HG02943 (cell line): ENCODE results near the gene AEBP2.

Source experiments
- ATAC-seq: cut with Tn5 transposase; IDR thresholded peaks from one replicate; pipeline ENCODE4 v1.9.1; 2021; ENCODE audit warnings: mild to moderate bottlenecking, low read depth, moderate library complexity; ENCODE audit not compliant: unreplicated experiment

Gene AEBP2

GRCh38 chr12:19498099-19498498, 58.8 kb downstream of the AEBP2 start:
- no peak for ATAC-seq

- ATAC-seq: no peak
Measured at GRCh38 chr12:19499030-19499429, 59.7 kb downstream of the AEBP2 start.

- no peak for ATAC-seq
Measured at GRCh38 chr12:19506497-19506896, 67.2 kb downstream of the AEBP2 start.

- ATAC-seq: no peak
Measured at GRCh38 chr12:19507823-19508222, 68.5 kb downstream of the AEBP2 start.

GRCh38 chr12:19510461-19510860, 71.2 kb downstream of the AEBP2 start:
- no peak for ATAC-seq

GRCh38 chr12:19515179-19515578, 75.9 kb downstream of the AEBP2 start:
- no peak for ATAC-seq

GRCh38 chr12:19517583-19517982, 78.3 kb downstream of the AEBP2 start:
- ATAC-seq: no peak

- no peak for ATAC-seq
Measured at GRCh38 chr12:19518209-19518608, 78.9 kb downstream of the AEBP2 start.

- ATAC-seq: no peak
Measured at GRCh38 chr12:19520646-19521415, 81.5 kb downstream of the AEBP2 start.

- no peak for ATAC-seq
Measured at GRCh38 chr12:19525274-19525673, 86.0 kb downstream of the AEBP2 start.

GRCh38 chr12:19527866-19528265, 88.6 kb downstream of the AEBP2 start:
- no peak for ATAC-seq

GRCh38 chr12:19528750-19529149, 89.5 kb downstream of the AEBP2 start:
- ATAC-seq: no peak

GRCh38 chr12:19529951-19530636, 90.8 kb downstream of the AEBP2 start:
- no peak for ATAC-seq

- no peak for ATAC-seq
Measured at GRCh38 chr12:19530637-19531023, 91.3 kb downstream of the AEBP2 start.

- no peak for ATAC-seq
Measured at GRCh38 chr12:19533567-19533966, 94.3 kb downstream of the AEBP2 start.

- no peak for ATAC-seq
Measured at GRCh38 chr12:19539071-19539470, 99.8 kb downstream of the AEBP2 start.

GRCh38 chr12:19539836-19540235, 100.5 kb downstream of the AEBP2 start:
- no peak for ATAC-seq

GRCh38 chr12:19542606-19543005, 103.3 kb downstream of the AEBP2 start:
- ATAC-seq: no peak

GRCh38 chr12:19544353-19544752, 105.1 kb downstream of the AEBP2 start:
- no peak for ATAC-seq

GRCh38 chr12:19545301-19545700, 106.0 kb downstream of the AEBP2 start:
- ATAC-seq: no peak

GRCh38 chr12:19546027-19546426, 106.7 kb downstream of the AEBP2 start:
- ATAC-seq: no peak

GRCh38 chr12:19546611-19547162, 107.4 kb downstream of the AEBP2 start:
- ATAC-seq: no peak
